MV-4-11 (cell line): Measurements from ENCODE around the gene KIAA1191.

Experiments
- DNase-seq: peaks from one replicate; lab custom pipeline; 2025; lab: John Stamatoyannopoulos, UW

Gene KIAA1191

DNA sequence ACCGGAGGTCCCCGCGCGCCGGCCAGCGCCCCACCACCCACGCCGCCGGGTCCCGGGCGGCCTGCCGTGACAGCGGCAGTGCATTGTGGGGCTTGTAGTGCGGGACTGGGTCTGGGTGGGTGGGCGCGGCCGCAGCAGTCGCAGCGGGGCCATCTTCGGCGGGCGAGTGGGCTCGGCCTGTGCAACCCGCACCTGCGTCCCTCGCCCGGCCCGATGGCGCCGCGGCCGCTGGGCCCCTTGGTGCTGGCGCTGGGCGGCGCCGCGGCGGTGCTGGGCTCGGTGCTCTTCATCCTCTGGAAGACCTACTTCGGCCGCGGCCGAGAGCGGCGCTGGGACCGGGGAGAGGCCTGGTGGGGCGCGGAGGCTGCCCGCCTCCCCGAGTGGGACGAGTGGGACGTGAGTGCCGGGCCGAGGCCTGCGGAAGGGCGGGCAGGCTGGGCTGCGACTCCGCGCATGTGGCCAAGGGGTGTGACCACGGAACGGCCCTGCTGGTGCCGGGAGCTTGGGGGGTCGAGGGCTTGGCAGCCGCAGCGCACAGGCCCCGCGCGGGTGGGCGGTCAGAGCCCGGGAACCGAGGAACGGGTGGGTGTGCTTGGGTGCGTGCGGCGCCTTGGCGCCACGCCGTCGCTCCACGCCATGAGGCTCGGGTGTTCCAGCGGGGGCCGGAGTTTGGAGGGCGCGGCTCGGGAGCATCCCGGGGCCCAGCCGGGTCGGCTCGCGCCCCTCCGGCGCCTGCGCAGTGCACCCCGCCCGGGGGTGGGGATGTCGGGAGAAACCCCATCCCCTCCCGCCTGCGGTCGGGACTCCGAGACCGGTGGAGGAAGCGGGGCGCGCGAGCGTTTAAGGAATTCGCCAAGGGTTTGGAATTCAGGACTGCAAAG, 4.0 kb upstream of the KIAA1191 start, which contains the start of gene ARL10:
ARL10 (plus strand) TSS at position 137 of the 881 bp plus-strand sequence; CDS start at position 214, 77 bp downstream.
- DNase-seq = no peak

- no peak for DNase-seq
These were observed 3.3 kb upstream of the KIAA1191 start for GRCh38 chr5:176364765-176365350.

GRCh38 chr5:176362233-176362490, 598 bp upstream of the KIAA1191 start:
- DNase-seq = no peak

DNA sequence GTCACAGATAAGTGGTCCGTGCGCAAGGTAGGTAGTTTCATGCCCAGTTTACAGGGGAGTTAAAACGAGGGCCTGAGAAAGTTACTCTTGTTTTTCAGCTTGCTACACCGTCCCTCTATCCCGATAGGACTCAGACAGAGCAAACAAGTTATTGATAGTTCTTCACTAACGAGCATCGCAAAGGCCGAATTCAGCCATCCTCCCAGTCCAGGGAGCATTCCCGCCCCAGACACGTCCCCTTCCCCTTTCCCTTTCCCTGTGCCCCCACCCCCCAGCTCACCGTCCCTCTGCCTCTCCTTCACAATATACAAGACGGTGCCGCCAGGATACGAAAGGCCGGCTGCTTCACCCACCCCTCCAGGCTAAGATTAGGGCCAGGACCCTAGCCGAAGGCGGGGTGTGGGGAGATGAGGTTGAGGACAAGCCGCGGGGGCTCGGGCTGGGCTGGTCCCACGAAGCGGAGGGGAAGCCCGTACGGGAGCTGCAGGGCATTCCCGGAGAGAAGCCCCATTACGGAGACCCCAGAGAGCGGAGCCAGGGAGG, 599 bp downstream of the KIAA1191 start:
- no peak for DNase-seq

DNA sequence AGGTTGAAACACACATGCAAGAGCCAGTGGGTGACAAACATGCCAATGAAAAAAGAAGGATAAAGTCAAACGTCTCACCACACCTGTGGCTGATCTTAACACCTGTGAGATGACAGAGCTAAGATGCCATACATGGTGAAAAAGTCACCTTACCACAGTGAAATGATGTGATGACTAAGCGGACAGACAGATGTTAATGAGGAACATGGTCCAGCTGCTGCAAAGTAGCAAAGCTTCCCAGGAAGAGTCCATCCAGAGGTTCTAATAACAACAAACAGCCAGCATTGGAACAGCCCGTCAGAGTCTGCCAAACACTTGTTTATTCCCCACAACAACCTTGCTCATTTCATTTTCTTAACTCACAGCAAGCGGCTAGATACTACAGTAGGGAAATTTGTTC, 1.9 kb downstream of the KIAA1191 start:
- no peak for DNase-seq

GRCh38 chr5:176356179-176356566, 5.4 kb downstream of the KIAA1191 start:
- DNase-seq = no peak

DNA sequence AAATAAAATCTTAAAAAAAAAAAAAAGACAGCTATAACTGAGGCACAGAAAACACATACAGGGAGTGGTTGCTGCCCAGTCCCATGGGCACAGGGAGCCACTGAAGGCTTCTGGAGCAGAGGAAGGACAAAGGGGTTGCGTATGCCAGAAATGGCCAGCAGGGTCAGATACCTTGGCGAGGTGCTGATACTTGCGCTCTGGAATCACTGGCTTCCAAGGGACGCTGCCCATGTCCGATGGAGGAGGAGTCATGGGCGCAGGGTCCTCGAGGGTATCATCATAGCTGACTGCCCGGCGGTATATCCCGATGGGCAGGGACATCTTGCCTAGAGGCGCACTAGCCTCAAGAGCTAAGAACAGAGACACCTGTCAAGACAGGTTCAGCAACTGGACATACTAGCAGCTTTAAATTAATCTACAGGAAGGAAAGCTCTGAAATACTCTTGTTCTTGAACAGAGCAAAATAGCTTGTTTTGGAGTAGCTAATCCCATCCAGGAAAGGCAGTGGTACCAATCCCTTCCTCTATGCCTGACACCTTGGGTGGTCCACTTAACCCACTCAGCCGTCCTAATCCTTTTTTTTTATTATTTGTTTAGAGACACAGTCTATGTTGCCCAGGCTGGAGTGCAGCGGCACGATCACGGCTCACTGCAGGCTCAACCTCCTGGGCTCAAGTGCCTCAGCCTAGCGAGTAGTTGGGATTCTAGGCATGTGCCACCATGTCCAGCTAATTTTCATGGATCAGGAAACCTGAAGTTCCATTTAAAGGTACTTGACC, 6.0 kb downstream of the KIAA1191 start:
- DNase-seq = no peak

DNA sequence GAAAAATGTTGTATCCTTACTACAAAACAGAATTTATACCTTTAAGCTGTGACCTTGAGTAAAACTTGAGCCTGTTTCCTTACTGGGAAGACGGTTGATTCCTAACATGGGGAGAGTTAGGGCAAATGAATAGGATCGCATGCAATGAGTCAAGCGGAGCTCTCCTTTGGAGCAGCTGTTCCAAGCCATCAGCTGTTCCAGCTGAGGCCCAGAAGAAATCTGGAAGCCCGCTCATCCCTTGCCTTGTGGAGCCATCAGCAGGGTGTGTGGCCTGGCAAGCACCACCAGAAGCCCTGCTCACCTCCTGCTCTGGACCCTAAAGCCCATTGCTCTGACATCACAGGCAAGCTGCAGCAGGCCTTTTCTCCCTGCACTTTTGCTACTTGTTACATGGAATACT, 8.0 kb downstream of the KIAA1191 start:
- DNase-seq = no peak

- DNase-seq = no peak
These were observed 9.3 kb downstream of the KIAA1191 start for GRCh38 chr5:176352116-176352878.

GRCh38 chr5:176350416-176350815, 11.1 kb downstream of the KIAA1191 start:
- DNase-seq = no peak

GRCh38 chr5:176342766-176343458, 18.7 kb downstream of the KIAA1191 start:
- DNase-seq = no peak

DNA sequence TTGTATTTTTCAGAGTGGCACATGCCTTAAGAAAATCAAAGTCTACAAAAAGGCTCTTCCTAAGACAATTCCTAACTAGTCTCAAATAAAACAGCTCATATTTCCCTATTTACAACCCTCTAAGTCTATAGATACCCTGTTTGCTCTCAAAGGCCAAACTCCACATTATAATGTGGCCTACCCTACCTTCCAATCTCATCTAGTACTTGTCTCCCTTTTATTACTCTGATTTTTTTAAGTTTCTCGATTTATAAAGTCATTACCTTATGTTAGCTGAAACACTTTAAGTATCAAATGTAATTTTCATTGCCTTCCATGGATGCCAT, 19.4 kb downstream of the KIAA1191 start:
- DNase-seq = no peak

DNA sequence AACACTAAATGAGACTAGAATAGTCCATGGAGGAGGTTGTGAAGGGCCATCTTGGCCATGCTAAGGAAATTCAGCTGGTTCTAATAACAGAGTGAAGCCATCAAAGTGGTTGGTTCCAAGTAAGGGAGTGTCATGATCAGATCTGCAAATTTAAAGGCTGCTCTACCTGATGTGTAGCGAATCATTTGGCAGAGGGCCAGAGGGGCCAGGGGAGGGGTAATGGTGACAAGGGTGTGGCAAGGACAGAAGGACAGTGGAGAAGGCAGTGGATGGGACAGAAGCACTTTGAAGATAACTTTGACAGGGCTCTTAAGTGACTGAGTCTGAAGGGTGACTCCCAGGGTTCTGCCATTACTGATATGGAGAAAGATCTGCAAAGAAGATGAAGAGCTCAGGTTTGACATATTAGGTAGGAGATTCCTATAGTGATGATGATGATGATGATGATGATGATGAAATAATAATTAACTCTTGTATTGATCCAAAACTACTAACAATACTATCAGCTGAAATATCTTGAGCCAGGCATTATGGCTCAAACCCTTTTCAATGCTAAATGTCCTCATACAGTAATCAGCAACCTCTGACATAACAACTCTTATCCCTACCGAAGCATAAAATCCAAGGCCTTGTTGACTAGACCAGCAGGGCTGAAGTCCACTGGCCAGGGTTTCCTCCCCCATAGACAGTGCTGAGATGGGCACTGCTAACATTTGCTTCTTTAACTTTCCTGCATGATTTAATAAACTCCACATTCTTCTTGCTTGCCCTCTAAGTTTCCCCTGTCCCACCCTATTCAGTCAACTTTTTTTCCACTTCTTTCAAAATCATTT, 20.0 kb downstream of the KIAA1191 start:
- DNase-seq = no peak

- DNase-seq = no peak
These were observed 22.3 kb downstream of the KIAA1191 start for GRCh38 chr5:176339304-176339703.

DNA sequence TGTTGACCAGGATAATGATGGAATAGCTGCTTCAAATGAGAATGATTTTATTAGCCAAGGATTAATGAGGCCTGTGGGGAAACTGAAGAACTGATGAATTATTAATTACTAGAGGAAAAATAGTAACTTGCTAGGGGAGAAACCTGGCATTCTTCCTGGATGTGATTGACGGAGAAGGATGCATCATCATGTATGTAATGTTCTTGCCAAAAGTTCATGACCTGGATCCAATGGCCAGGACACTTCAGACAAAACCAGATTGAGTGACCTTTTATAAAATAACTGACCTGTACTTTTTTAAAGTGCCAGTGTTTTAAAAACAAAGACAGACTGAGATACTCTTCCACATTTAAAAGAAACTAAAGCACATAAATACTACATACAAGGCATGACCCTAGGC, 23.7 kb downstream of the KIAA1191 start:
- no peak for DNase-seq

DNA sequence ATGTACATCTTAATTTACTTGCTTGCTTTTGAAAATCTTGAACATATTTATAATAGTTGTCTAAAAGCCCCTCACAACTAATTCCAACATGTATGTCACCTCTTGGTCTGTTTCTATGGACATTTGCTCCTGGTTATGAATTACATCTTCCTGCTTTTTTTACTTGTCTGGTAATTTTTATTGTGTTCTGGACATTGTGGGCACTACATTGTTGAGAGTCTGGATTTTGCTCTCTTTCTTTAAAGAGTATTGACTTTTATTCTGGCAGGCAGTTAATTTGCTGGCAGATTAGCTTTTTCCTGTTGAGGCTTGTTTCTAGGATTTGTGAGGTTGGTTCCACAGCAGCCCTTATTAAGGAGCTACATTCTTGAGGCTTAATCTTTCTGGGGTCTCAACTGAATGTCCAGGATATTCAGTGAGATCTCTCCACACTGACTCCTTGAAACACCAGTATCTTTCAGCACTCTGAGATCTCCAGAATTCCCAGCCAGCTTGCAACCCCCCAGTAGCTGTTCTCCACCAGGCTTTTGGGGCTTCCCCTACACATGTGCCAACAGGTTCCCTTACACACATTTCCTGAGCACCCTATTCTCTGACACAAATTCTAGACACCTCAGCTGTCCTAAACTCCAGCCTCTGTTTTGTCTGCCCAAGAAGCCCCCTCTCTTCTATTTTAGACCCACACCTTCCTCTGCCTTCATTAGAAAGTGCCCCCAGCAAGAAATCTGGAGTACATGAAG, 27.4 kb downstream of the KIAA1191 start:
- no peak for DNase-seq

DNA sequence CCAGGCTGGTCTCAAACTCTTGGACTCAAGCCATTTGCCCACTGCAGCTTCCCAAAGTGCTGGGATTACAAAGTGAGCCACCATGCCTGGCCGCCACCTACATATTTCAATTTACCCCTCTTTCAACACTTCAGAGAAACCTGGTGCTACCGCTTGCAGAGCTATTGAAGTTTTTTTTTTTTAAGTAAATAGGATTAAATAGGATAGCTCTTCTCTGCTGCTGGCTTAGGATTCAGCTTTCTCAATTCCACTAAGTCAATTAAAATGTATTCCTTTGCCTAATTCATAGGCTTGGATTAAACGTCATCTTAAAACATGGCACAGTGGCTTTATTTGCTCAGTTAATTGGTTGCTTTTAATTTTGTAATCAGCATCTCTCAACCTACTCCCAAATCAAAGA, 41.0 kb downstream of the KIAA1191 start:
- DNase-seq = no peak

GRCh38 chr5:176319827-176320554, 41.6 kb downstream of the KIAA1191 start:
- peak; percentile 9 for DNase-seq
